Peyer's patch (tissue), 4 donors: ENCODE data around the gene TMEM131L.

Experiments
- CTCF ChIP-seq, 6 experiments: fragments of 450-650 bp in 4 of 6; fragments of 200-600 bp in 2 of 6; sonication (generic) in 1 of 6; IDR thresholded peaks; one replicate each; pipeline ENCODE4 v1.5.1; 2017 to 2019; ENCODE audit warnings: antibody characterized with exemption in 6 of 6, mild to moderate bottlenecking in 3 of 6, moderate library complexity in 1 of 6
- POLR2A ChIP-seq, 2 donors: fragments of 450-650 bp; IDR thresholded peaks; one replicate each; pipeline ENCODE4 v1.5.1; 2017; ENCODE audit warnings: antibody characterized with exemption in 2 of 2, mild to moderate bottlenecking in 2 of 2, moderate library complexity in 2 of 2

GRCh38 chr4:153480704-153481103 lies 14.5 kb downstream of the TMEM131L start:
- TF ChIP-seq POLR2A (IDR thresholded peaks at IDR 0.05) (no peak), CTCF (IDR thresholded peaks at IDR 0.05) (no peak)
